Chondrocyte (in vitro differentiated cells): Measurements from ENCODE around the gene KCNQ1OT1. TPM values are rescaled to one million over a fixed set of nuclear protein-coding genes. Genes with fewer than 3 reads are reported as not detected.

ENCODE experiments used
- DNase-seq: peaks from one replicate; pipeline ENCODE4 v3.0.0; 2021; ENCODE audit warnings: mixed read lengths, low spot score
- H3K27ac Mint-ChIP-seq: one replicate; pipeline ENCODE4 v1.8.0; 2021; ENCODE audit warnings: mild to moderate bottlenecking, moderate library complexity, mixed read lengths; ENCODE audit not compliant: unreplicated experiment
- H3K27me3 Mint-ChIP-seq: 2 replicates; pipeline ENCODE4 v1.8.0; 2021; ENCODE audit warnings: low read depth, mixed read lengths
- H3K36me3 Mint-ChIP-seq: 2 replicates; pipeline ENCODE4 v1.8.0; 2021; ENCODE audit warnings: low read depth, mixed read lengths
- H3K4me1 Mint-ChIP-seq: 2 replicates; pipeline ENCODE4 v1.8.0; 2021; ENCODE audit warnings: low read depth, mild to moderate bottlenecking, mixed read lengths
- H3K4me3 Mint-ChIP-seq: one replicate; pipeline ENCODE4 v1.8.0; 2021; ENCODE audit warnings: mild to moderate bottlenecking, moderate library complexity, mixed read lengths; ENCODE audit not compliant: unreplicated experiment
- H3K9me3 Mint-ChIP-seq: 2 replicates; pipeline ENCODE4 v1.8.0; 2021; ENCODE audit warnings: low read depth, mixed read lengths
- CTCF ChIP-seq: fragments of 200-600 bp; sonication (generic); IDR thresholded peaks from 2 replicates; pipeline ENCODE4 v1.5.0; 2021; ENCODE audit warnings: antibody characterized with exemption, mild to moderate bottlenecking, moderate library complexity
- total RNA-seq: library from RNA; stranded (reverse); gene quantifications from 3 replicates; pipeline ENCODE4 v1.2.1, GENCODE V29; 2021

Gene KCNQ1OT1
- total RNA-seq, 1 donor from 2014 or later: 2.5 TPM

GRCh38 chr11:2721210-2721916 is 21.6 kb upstream of the KCNQ1OT1 start:
- TF ChIP-seq CTCF: no peak
- Mint-ChIP-seq H3K27me3 (peaks cover 14% of the 10 kb centered on the region), H3K9me3 (no peaks in the 10 kb centered on the region), H3K4me1 (peaks cover 12% of the 10 kb centered on the region), H3K36me3 (no peaks in the 10 kb centered on the region), H3K4me3 (no peak overlapping the region), H3K27ac (no peak overlapping the region)
- DNase-seq: no peak

- H3K4me1 Mint-ChIP-seq: peaks cover 2% of the 10 kb centered on the region
- no peak overlapping the region for H3K27ac Mint-ChIP-seq
- H3K36me3 Mint-ChIP-seq: no peaks in the 10 kb centered on the region
- no peak overlapping the region for H3K4me3 Mint-ChIP-seq
- no peak for DNase-seq
- no peak for TF ChIP-seq CTCF
- H3K9me3 Mint-ChIP-seq: no peaks in the 10 kb centered on the region
- H3K27me3 Mint-ChIP-seq: peaks cover 14% of the 10 kb centered on the region
Observed at GRCh38 chr11:2719831-2720590, 20.2 kb upstream of the KCNQ1OT1 start.

- no peak for TF ChIP-seq CTCF
- no peak for DNase-seq
- Mint-ChIP-seq H3K9me3 (no peaks in the 10 kb centered on the region), H3K27ac (no peak overlapping the region), H3K4me3 (no peak overlapping the region), H3K4me1 (no peaks in the 10 kb centered on the region), H3K27me3 (peaks cover 20% of the 10 kb centered on the region), H3K36me3 (no peaks in the 10 kb centered on the region)
Observed at GRCh38 chr11:2718817-2719438, 19.1 kb upstream of the KCNQ1OT1 start.

GRCh38 chr11:2717561-2718325 is 17.9 kb upstream of the KCNQ1OT1 start:
- Mint-ChIP-seq H3K27ac (no peak overlapping the region), H3K9me3 (no peaks in the 10 kb centered on the region), H3K27me3 (peaks cover 21% of the 10 kb centered on the region), H3K36me3 (no peaks in the 10 kb centered on the region), H3K4me3 (no peak overlapping the region), H3K4me1 (no peaks in the 10 kb centered on the region)
- TF ChIP-seq CTCF: no peak
- DNase-seq: no peak
